NT2/D1 (cell line): ENCODE measurements around the gene PPID.
"Not testable (repeated sequence)": the region's sequence is repeated elsewhere in the genome, so short reads cannot be mapped to it uniquely, and the experiment has no call there.

ENCODE experiments used
- DNase-seq: peaks from one replicate; pipeline ENCODE4 v3.0.0-alpha.2; 2011; ENCODE audit warnings: low read depth, low spot score
- H3K27me3 ChIP-seq: 2 replicates; pipeline ENCODE4 v1.6.0; 2011; ENCODE audit warnings: mild to moderate bottlenecking; ENCODE audit not compliant: insufficient read length, insufficient read depth
- H3K36me3 ChIP-seq: 2 replicates; pipeline ENCODE4 v1.6.1; 2011; ENCODE audit warnings: mild to moderate bottlenecking, low read length, mixed read lengths; ENCODE audit not compliant: insufficient read depth, insufficient read length
- H3K4me1 ChIP-seq: 2 replicates; pipeline ENCODE4 v1.5.1; 2011; ENCODE audit not compliant: insufficient read depth, insufficient read length
- H3K4me3 ChIP-seq: 2 replicates; pipeline ENCODE4 v1.5.1; 2011; ENCODE audit warnings: low read depth; ENCODE audit not compliant: insufficient read length
- H3K9ac ChIP-seq: 2 replicates; pipeline ENCODE4 v1.6.0; 2011; ENCODE audit warnings: low read depth; ENCODE audit not compliant: insufficient read length
- H3K9me3 ChIP-seq: 2 replicates; pipeline ENCODE4 v1.5.1; 2011; ENCODE audit warnings: mild to moderate bottlenecking, low read length; ENCODE audit not compliant: insufficient read depth
- SUZ12 ChIP-seq: IDR thresholded peaks from 2 replicates; pipeline ENCODE4 v1.6.1; 2011; ENCODE audit not compliant: insufficient read length, insufficient read depth; ENCODE audit errors: extremely low read depth
- YY1 ChIP-seq: IDR thresholded peaks from 2 replicates; pipeline ENCODE4 v1.6.1; 2011; ENCODE audit not compliant: insufficient read length, insufficient read depth
- ZNF274 ChIP-seq: IDR thresholded peaks from 2 replicates; pipeline ENCODE4 v1.6.1; 2011; ENCODE audit warnings: mild to moderate bottlenecking, low read depth, low read length

PPID gene

GRCh38 chr4:158756588-158756987, 33.4 kb upstream of the PPID start:
- H3K36me3 ChIP-seq, result no peaks in the 10 kb centered on the region
- TF ChIP-seq SUZ12 (no peak), ZNF274 (no peak), YY1 (no peak)
- H3K9me3 ChIP-seq, result 0 out of 2 replicates have a peak, but pooled peaks cover 4% of the 10 kb centered on the region
- no peak overlapping the region for H3K4me3 ChIP-seq
- H3K4me1 ChIP-seq, result no peaks in the 10 kb centered on the region
- H3K27me3 ChIP-seq, result no peaks in the 10 kb centered on the region
- no peak for DNase-seq
- H3K9ac ChIP-seq, result no peak overlapping the region

- H3K9me3 ChIP-seq, H3K36me3 ChIP-seq, H3K9ac ChIP-seq, H3K27me3 ChIP-seq, H3K4me1 ChIP-seq, DNase-seq, H3K4me3 ChIP-seq: not testable (repeated sequence)
Measured at GRCh38 chr4:158755819-158756218, 32.6 kb upstream of the PPID start.

DNA sequence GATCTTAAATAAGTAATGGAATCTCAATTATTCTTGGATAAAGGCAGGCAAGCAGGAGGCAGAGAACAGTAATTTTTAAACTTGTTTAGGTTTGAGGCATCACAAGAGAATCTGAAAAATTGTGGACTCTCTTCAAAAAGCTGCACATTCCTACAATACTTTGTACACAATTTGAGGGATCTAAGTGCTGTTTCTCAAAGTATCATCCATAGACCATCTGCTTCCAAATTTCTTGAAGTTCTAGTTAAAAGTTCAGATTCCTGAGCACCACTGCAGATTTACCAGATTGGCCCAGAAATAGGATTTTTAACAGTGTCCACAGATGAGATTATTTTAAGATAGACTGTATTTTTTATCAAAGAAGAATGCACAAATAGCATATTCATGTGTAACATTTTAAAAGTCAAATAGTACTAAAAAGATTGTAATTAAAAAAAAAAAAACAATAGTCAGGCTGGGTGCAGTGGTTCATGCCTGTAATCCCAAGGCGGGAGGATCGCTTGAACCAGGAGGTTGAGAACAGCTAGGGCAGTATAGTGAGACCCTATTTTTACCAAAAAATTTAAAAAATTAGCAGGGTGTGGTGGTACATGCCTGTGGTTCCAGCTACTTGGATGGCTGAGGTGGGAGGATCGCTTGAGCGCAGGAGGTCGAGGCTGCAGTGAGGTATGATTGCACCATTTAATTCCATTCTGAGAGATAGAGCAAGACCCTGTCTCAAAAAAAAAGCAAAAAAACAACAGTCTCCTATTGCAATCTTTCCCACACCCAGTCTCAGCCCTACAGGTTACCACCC, 31.4 kb upstream of the PPID start:
- H3K36me3 ChIP-seq, result no peaks in the 10 kb centered on the region
- H3K9ac ChIP-seq, result no peak overlapping the region
- no peak for DNase-seq
- H3K9me3 ChIP-seq, result 0 out of 2 replicates have a peak, but pooled peaks cover 4% of the 10 kb centered on the region
- TF ChIP-seq ZNF274 (no peak), YY1 (no peak), SUZ12 (no peak)
- no peaks in the 10 kb centered on the region for H3K4me1 ChIP-seq
- no peak overlapping the region for H3K4me3 ChIP-seq
- H3K27me3 ChIP-seq, result no peaks in the 10 kb centered on the region

- no peak for DNase-seq
- Histone ChIP-seq H3K4me1 (no peaks in the 10 kb centered on the region), H3K36me3 (no peaks in the 10 kb centered on the region), H3K27me3 (no peaks in the 10 kb centered on the region), H3K9me3 (no peaks in the 10 kb centered on the region; the same call in 1 of the 2 replicates), H3K9ac (no peak overlapping the region), H3K4me3 (no peak overlapping the region)
- TF ChIP-seq YY1, result no peak
- no peak for TF ChIP-seq ZNF274
- TF ChIP-seq SUZ12, result no peak
Measured at GRCh38 chr4:158750379-158750778, 27.2 kb upstream of the PPID start.

GRCh38 chr4:158746537-158746936, 23.3 kb upstream of the PPID start:
- H3K4me1 ChIP-seq, H3K27me3 ChIP-seq, H3K9ac ChIP-seq, H3K36me3 ChIP-seq, DNase-seq, H3K9me3 ChIP-seq, H3K4me3 ChIP-seq: not testable (repeated sequence)

DNA sequence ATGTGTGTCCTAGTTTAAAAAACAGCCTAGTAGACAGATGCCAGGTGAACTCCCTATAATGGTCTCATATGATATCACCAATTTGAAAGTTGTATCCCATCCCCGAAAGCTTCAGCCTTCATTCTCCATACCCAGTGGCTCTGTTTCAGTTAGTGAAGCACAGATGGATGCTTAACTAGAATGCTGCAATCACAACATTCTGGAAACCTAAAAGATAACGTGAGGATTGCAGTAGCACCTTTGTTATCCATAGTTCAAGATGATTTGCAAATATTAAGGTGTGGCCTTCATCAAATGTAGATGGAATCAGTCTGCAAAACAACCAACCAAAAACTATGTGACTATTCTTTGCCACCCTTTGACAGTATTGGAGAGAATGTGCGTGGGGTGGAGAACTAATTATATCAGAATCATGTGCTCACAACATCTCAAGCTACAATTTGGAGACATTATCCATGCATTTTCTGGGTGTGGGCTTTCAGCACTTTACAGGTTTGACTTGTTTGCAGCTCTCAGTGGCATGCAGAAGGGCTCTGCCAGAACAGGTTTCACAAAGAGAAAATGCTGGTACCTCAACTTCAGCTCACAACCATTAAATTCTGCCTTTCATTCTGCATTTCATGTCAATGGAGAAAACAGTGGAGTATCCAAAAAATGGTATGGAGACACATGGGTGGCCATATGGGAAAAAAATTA, 18.3 kb upstream of the PPID start:
- Histone ChIP-seq H3K9me3 (no peaks in the 10 kb centered on the region), H3K4me1 (no peaks in the 10 kb centered on the region), H3K27me3 (no peaks in the 10 kb centered on the region), H3K36me3 (no peaks in the 10 kb centered on the region), H3K4me3 (no peak overlapping the region), H3K9ac (no peak overlapping the region)
- no peak for DNase-seq
- TF ChIP-seq YY1 (no peak), ZNF274 (no peak), SUZ12 (no peak)

DNA sequence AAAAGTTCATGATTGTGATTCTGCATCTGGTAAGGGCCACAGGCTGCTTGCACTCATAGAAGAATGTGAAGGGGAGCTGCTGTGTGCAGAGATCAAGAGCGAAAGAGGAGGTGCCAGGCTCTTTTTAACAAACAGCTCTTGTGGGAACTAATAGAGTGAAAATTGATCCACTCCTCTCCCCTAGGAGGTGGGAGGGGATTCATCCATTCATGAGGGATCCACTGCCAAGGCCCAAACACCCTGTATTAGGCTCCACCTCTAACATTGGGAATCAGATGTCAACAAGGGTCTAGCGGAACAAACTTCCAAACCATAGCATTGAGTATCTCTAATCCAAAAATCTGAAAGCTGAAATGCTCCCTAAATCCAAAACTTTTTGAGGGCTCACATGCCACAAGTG, 16.4 kb upstream of the PPID start:
- Histone ChIP-seq H3K4me1 (no peaks in the 10 kb centered on the region), H3K9ac (no peak overlapping the region), H3K27me3 (no peaks in the 10 kb centered on the region), H3K36me3 (no peaks in the 10 kb centered on the region), H3K9me3 (no peaks in the 10 kb centered on the region), H3K4me3 (no peak overlapping the region)
- DNase-seq, result no peak
- TF ChIP-seq ZNF274 (no peak), SUZ12 (no peak), YY1 (no peak)
